HG02981 (cell line): ENCODE data around the gene RUNX1.

Source experiments
- ATAC-seq: cut with Tn5 transposase; IDR thresholded peaks from one replicate; pipeline ENCODE4 v1.9.1; 2021; ENCODE audit warnings: mild to moderate bottlenecking, moderate library complexity; ENCODE audit not compliant: unreplicated experiment

Gene RUNX1

GRCh38 chr21:34797921-34798535 lies 251.1 kb downstream of the RUNX1 start:
- no peak for ATAC-seq

- no peak for ATAC-seq
Measured at GRCh38 chr21:34797201-34797525, 251.9 kb downstream of the RUNX1 start.

GRCh38 chr21:34796518-34797200 lies 252.4 kb downstream of the RUNX1 start:
- no peak for ATAC-seq

- ATAC-seq = no peak
Measured at GRCh38 chr21:34795548-34796180, 253.4 kb downstream of the RUNX1 start.

GRCh38 chr21:34795175-34795547 lies 253.9 kb downstream of the RUNX1 start:
- no peak for ATAC-seq

- no peak for ATAC-seq
Measured at GRCh38 chr21:34794686-34795085, 254.4 kb downstream of the RUNX1 start.

- no peak for ATAC-seq
Measured at GRCh38 chr21:34793471-34793870, 255.6 kb downstream of the RUNX1 start.

- no peak for ATAC-seq
Measured at GRCh38 chr21:34792504-34793089, 256.5 kb downstream of the RUNX1 start.

GRCh38 chr21:34791776-34792503 lies 257.2 kb downstream of the RUNX1 start:
- ATAC-seq = no peak

- no peak for ATAC-seq
Measured at GRCh38 chr21:34790834-34791233, 258.3 kb downstream of the RUNX1 start.

- no peak for ATAC-seq
Measured at GRCh38 chr21:34790341-34790740, 258.8 kb downstream of the RUNX1 start.

GRCh38 chr21:34788879-34789278 lies 260.2 kb downstream of the RUNX1 start:
- no peak for ATAC-seq

GRCh38 chr21:34783815-34784214 lies 265.3 kb downstream of the RUNX1 start:
- no peak for ATAC-seq

- ATAC-seq = no peak
Measured at GRCh38 chr21:34782506-34783360, 266.4 kb downstream of the RUNX1 start.

GRCh38 chr21:34781526-34781925 lies 267.6 kb downstream of the RUNX1 start:
- ATAC-seq = no peak

- ATAC-seq = no peak
Measured at GRCh38 chr21:34779860-34780259, 269.2 kb downstream of the RUNX1 start.

GRCh38 chr21:34775793-34776192 lies 273.3 kb downstream of the RUNX1 start:
- no peak for ATAC-seq

- ATAC-seq = no peak
Measured at GRCh38 chr21:34774750-34775149, 274.4 kb downstream of the RUNX1 start.

- no peak for ATAC-seq
Measured at GRCh38 chr21:34771512-34772028, 277.5 kb downstream of the RUNX1 start.

- ATAC-seq = no peak
Measured at GRCh38 chr21:34770576-34770975, 278.5 kb downstream of the RUNX1 start.
